Colonic mucosa (tissue), 4 donors: Measurements from ENCODE around the gene SPAG6. TPM values are rescaled to one million over a fixed set of nuclear protein-coding genes. Genes with fewer than 3 reads are reported as not detected.
"Not testable (repeated sequence)": the region's sequence is repeated elsewhere in the genome, so short reads cannot be mapped to it uniquely, and the experiment has no call there.

Experiments used
- DNase-seq: peaks from one replicate; pipeline ENCODE4 v3.0.0-alpha.2; 2020
- H3K27ac ChIP-seq: fragments of 200-600 bp; one replicate; pipeline ENCODE4 v1.8.0; 2021
- H3K27me3 ChIP-seq: fragments of 200-600 bp; one replicate; pipeline ENCODE4 v1.8.0; 2021
- H3K36me3 ChIP-seq: fragments of 200-600 bp; one replicate; pipeline ENCODE4 v1.8.0; 2021
- H3K4me1 ChIP-seq: fragments of 200-600 bp; one replicate; pipeline ENCODE4 v1.8.0; 2021; ENCODE audit warnings: mild to moderate bottlenecking
- H3K4me3 ChIP-seq: fragments of 200-600 bp; one replicate; pipeline ENCODE4 v1.8.0; 2021
- H3K9ac ChIP-seq, 2 donors: one replicate each; pipeline ENCODE4 v1.7.0; 2013; ENCODE audit warnings: control low read depth in 2 of 2, low read depth in 2 of 2, low read length in 2 of 2
- H3K9me3 ChIP-seq: fragments of 200-600 bp; one replicate; pipeline ENCODE4 v1.8.0; 2021
- intact Hi-C: fragments of 100-400 bp; cut with DNase I; formaldehyde crosslinking; loops from one replicate; pipeline ENCODE4 v1.14.1; 2022
- total RNA-seq, 2 donors: library from RNA; stranded (reverse); fragmentation: NEBNext Ultra II Directional in 1 of 2; extraction: Animal tissue kit (Norgen Biotek cat#: 25700) in 1 of 2; gene quantifications; one replicate each; pipeline ENCODE4 v1.2.1, GENCODE V29; 2021
- TF ChIP-seq, protein P1 (sequence below): fragments of 200-600 bp; IDR thresholded peaks from one replicate; pipeline ENCODE4 v1.8.0; 2022; ENCODE audit warnings: antibody characterized with exemption, mild to moderate bottlenecking
- donor health status: healthy.
- donor health status: DM: no; HTN: no; CAD: no.
- donor health status: DM: no; HTN: no; CAD: no.

The SPAG6 gene
- total RNA-seq, 2 donors from 2014 or later = not detected

DNA sequence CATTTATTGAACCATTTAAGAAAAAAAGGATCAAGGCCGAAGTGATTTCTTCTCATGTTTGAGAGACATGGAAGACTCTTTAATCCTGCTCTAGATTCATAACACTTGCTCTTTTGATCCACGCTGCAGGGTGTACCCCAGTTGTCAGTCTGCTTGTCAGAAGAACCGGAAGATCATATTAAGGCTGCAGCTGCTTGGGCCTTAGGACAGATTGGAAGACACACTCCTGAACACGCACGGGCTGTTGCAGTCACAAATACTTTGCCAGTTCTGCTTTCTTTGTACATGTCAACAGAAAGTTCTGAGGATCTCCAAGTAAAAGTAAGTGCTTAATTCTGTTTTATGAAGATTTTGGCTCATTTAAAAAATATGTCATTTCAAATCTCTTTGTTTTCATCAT, 46.3 kb downstream of the SPAG6 start:
- no peak for DNase-seq
- intact Hi-C loops = no loop called here
- Histone ChIP-seq H3K36me3 (no peaks in the 10 kb centered on the region), H3K9me3 (no peaks in the 10 kb centered on the region), H3K27ac (no peak overlapping the region), H3K9ac (no peak overlapping the region), H3K4me1 (no peaks in the 10 kb centered on the region), H3K27me3 (no peaks in the 10 kb centered on the region), H3K4me3 (no peak overlapping the region)
- TF ChIP-seq, protein P1, sequence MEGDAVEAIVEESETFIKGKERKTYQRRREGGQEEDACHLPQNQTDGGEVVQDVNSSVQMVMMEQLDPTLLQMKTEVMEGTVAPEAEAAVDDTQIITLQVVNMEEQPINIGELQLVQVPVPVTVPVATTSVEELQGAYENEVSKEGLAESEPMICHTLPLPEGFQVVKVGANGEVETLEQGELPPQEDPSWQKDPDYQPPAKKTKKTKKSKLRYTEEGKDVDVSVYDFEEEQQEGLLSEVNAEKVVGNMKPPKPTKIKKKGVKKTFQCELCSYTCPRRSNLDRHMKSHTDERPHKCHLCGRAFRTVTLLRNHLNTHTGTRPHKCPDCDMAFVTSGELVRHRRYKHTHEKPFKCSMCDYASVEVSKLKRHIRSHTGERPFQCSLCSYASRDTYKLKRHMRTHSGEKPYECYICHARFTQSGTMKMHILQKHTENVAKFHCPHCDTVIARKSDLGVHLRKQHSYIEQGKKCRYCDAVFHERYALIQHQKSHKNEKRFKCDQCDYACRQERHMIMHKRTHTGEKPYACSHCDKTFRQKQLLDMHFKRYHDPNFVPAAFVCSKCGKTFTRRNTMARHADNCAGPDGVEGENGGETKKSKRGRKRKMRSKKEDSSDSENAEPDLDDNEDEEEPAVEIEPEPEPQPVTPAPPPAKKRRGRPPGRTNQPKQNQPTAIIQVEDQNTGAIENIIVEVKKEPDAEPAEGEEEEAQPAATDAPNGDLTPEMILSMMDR = no peak

DNA sequence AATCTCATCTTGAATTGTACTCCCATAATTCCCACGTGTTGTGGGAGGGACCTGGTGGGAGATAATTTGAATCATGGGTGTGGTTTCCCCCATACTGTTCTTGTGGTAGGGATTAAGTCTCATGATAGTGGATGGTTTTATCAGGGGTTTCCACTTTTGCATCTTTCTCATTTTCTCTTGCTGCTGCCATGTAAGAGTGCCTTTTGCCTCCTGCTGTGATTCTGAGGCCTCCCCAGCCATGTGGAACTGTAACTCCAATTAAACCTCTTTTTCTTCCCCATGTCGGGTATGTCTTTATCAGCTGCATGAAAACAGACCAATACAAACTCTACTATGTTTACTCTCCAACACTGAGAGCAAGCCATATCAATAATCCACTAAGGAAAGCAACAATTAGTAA, 50.9 kb downstream of the SPAG6 start:
- H3K27ac ChIP-seq, H3K9ac ChIP-seq, DNase-seq, H3K27me3 ChIP-seq, H3K4me1 ChIP-seq, H3K4me3 ChIP-seq, H3K9me3 ChIP-seq, intact Hi-C loops, H3K36me3 ChIP-seq: not testable (repeated sequence)

GRCh38 chr10:22406916-22407315, 61.6 kb downstream of the SPAG6 start:
- H3K9ac ChIP-seq, H3K4me3 ChIP-seq, H3K9me3 ChIP-seq, H3K27ac ChIP-seq, DNase-seq, H3K27me3 ChIP-seq, H3K4me1 ChIP-seq, H3K36me3 ChIP-seq, intact Hi-C loops: not testable (repeated sequence)

- Histone ChIP-seq H3K4me3 (no peak overlapping the region), H3K27me3 (no peaks in the 10 kb centered on the region), H3K9ac (no peak overlapping the region), H3K4me1 (no peaks in the 10 kb centered on the region), H3K36me3 (no peaks in the 10 kb centered on the region), H3K27ac (no peak overlapping the region), H3K9me3 (no peaks in the 10 kb centered on the region)
- intact Hi-C loops = no loop called here
- TF ChIP-seq, protein P1 = no peak
- no peak for DNase-seq
Measured at GRCh38 chr10:22410394-22410793, 65.1 kb downstream of the SPAG6 start.

DNA sequence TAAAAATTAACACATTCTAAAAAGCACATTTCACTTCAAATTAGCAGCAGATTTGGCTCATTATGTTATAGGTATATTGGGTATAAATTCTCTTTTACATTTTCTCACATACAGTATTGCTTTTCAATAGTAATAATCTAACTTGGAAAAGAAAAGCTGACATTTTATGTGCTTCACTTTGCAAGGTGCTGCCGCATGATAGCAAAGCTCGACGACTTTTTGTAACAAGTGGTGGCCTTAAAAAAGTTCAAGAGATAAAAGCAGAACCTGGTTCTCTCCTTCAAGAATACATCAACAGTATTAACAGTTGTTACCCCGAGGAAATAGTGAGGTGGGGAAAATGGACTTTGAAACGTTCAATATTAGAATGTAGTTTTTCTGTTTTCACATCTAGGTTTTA, 65.5 kb downstream of the SPAG6 start:
- intact Hi-C loops = no loop called here
- DNase-seq = no peak
- Histone ChIP-seq H3K4me1 (no peaks in the 10 kb centered on the region), H3K27me3 (no peaks in the 10 kb centered on the region), H3K9ac (no peak overlapping the region), H3K36me3 (no peaks in the 10 kb centered on the region), H3K4me3 (no peak overlapping the region), H3K9me3 (no peaks in the 10 kb centered on the region), H3K27ac (no peak overlapping the region)
- TF ChIP-seq, protein P1 = no peak

DNA sequence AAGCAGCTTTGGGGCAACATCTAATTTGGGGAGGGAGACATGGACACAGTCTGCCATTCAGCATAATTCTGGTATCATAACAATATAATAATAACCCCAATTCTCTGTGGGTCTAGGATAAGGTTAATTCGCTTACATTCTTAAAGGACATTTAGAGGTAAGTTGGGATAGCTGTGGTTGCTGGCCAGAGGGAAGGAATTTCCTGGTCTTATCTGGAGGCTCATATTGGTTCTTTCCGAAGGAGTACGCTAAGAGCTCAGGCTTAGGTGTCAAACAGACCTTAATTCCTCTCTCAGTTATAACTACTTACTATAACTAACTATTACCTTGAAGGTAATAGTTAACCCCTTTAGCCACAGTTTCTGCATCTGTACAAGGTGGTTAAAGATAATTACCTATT, 68.8 kb downstream of the SPAG6 start:
- intact Hi-C loops = no loop called here
- no peaks in the 10 kb centered on the region for H3K36me3 ChIP-seq
- no peak overlapping the region for H3K27ac ChIP-seq
- no peaks in the 10 kb centered on the region for H3K27me3 ChIP-seq
- no peak for DNase-seq
- no peaks in the 10 kb centered on the region for H3K9me3 ChIP-seq
- H3K4me1 ChIP-seq = no peaks in the 10 kb centered on the region
- TF ChIP-seq, protein P1 = no peak
- no peak overlapping the region for H3K4me3 ChIP-seq
- H3K9ac ChIP-seq = no peak overlapping the region

- H3K9me3 ChIP-seq = no peaks in the 10 kb centered on the region
- H3K36me3 ChIP-seq = no peaks in the 10 kb centered on the region
- intact Hi-C loops = no loop called here
- H3K4me3 ChIP-seq = no peak overlapping the region
- H3K9ac ChIP-seq = no peak overlapping the region
- no peak for DNase-seq
- no peak overlapping the region for H3K27ac ChIP-seq
- TF ChIP-seq, protein P1 = no peak
- no peaks in the 10 kb centered on the region for H3K27me3 ChIP-seq
- H3K4me1 ChIP-seq = no peaks in the 10 kb centered on the region
Measured at GRCh38 chr10:22415072-22415471, 69.8 kb downstream of the SPAG6 start.
